Natural killer cell (primary cell): ENCODE data around the gene ZNF407. TPM values are rescaled to one million over a fixed set of nuclear protein-coding genes. Genes with fewer than 3 reads are reported as not detected.

Experiments used
- ATAC-seq, 3 donors: fragments of 150-1000 bp in 2 of 3; fragments of 200-7000 bp in 1 of 3; cut with Tn5 transposase; 1 replicate in 1 of 3; 2 replicates in 2 of 3; pipeline ENCODE4 v1.10.0; 2021; ENCODE audit warnings: mild to moderate bottlenecking in 2 of 3, moderate library complexity in 2 of 3
- DNase-seq, 2 donors: peaks; one replicate each; pipeline versions ENCODE4 v3.0.0 to v3.0.0-alpha.2; 2013 to 2021; ENCODE audit warnings: mixed read lengths in 1 of 2
- H3K27ac ChIP-seq: one replicate; pipeline ENCODE4 v1.5.1; 2013; ENCODE audit warnings: mild to moderate bottlenecking, low read length
- H3K27me3 ChIP-seq: one replicate; pipeline ENCODE4 v1.6.1; 2013; ENCODE audit warnings: low read length; ENCODE audit not compliant: control insufficient read depth, insufficient read depth
- H3K36me3 ChIP-seq: one replicate; pipeline ENCODE4 v1.6.1; 2013; ENCODE audit warnings: low read length; ENCODE audit not compliant: control insufficient read depth, insufficient read depth
- H3K4me1 ChIP-seq: one replicate; pipeline ENCODE4 v1.6.1; 2013; ENCODE audit warnings: low read length; ENCODE audit not compliant: control insufficient read depth, insufficient read depth
- H3K4me3 ChIP-seq: one replicate; pipeline ENCODE4 v1.5.1; 2013; ENCODE audit warnings: low read length
- H3K9me3 ChIP-seq: one replicate; pipeline ENCODE4 v1.6.1; 2013; ENCODE audit warnings: low read length; ENCODE audit not compliant: control insufficient read depth, insufficient read depth
- H3K27ac Mint-ChIP-seq, 2 donors: one replicate each; pipeline ENCODE4 v1.8.0; 2022; ENCODE audit warnings: mild to moderate bottlenecking in 2 of 2, mixed read lengths in 2 of 2, moderate library complexity in 1 of 2
- H3K27me3 Mint-ChIP-seq, 2 donors: one replicate each; pipeline ENCODE4 v1.8.0; 2022; ENCODE audit warnings: low read depth in 2 of 2, mixed read lengths in 2 of 2
- H3K36me3 Mint-ChIP-seq: one replicate; pipeline ENCODE4 v1.8.0; 2022; ENCODE audit warnings: mixed read lengths
- H3K4me1 Mint-ChIP-seq, 2 donors: one replicate each; pipeline ENCODE4 v1.8.0; 2022; ENCODE audit warnings: mixed read lengths in 2 of 2
- H3K4me3 Mint-ChIP-seq: one replicate; pipeline ENCODE4 v1.8.0; 2022; ENCODE audit warnings: mild to moderate bottlenecking, moderate library complexity, mixed read lengths
- H3K9me3 Mint-ChIP-seq, 2 donors: one replicate each; pipeline ENCODE4 v1.8.0; 2022; ENCODE audit warnings: mixed read lengths in 2 of 2
- WGBS: methylation state at CpG from one replicate; pipeline ENCODE4 v1.1.7; 2013; ENCODE audit warnings: missing lambda C conversion rate; ENCODE audit not compliant: insufficient coverage; 5-methylcytosine and 5-hydroxymethylcytosine counted together
- intact Hi-C: fragments of 100-400 bp; cut with micrococcal nuclease; formaldehyde crosslinking; loops from one replicate; pipeline ENCODE4 v1.14.2; 2022
- total RNA-seq, 4 donors: library from RNA; stranded (reverse); fragments of 120-200 nt in 1 of 4; gene quantifications; one replicate each; pipeline versions ENCODE4 v1.2.3 to v1.2.4, GENCODE V29; 2013 to 2022
- TF ChIP-seq, protein P1 (sequence below): fragments of 200-600 bp; IDR thresholded peaks from one replicate; pipeline ENCODE4 v1.8.0; 2022; ENCODE audit warnings: antibody characterized with exemption

The ZNF407 gene
- total RNA-seq, 3 donors from 2014 or later (not counting 1 experiment from before 2014, with no cell fraction given) = 28.4 to 36.7 (median 36.3) TPM

DNA sequence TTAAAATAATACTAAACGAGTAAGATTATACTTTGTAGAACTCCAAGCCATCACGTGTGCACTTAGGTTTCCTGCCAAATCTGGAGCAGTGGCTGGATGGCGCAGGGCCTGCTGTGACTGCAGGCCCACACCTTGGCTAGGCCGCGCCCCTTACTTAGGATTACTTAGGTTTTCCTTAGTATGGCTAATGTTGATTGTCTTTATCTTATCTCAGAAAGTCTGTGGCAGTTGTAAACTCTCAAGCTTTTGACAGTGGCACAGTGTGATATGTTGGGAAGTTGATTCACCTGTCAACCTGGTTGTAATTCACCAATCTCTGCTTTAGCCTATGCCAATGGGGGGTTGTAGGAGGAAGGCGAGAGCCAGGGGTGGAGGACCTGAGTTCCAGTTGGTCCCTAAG is 208.4 kb downstream of the ZNF407 start:
- peaks cover 0 to 5% of the 10 kb centered on the region in 2 donors for H3K4me1 Mint-ChIP-seq
- Histone ChIP-seq H3K4me1 (no peaks in the 10 kb centered on the region), H3K27me3 (no peaks in the 10 kb centered on the region), H3K36me3 (no peaks in the 10 kb centered on the region), H3K27ac (no peak overlapping the region), H3K4me3 (no peak overlapping the region), H3K9me3 (no peaks in the 10 kb centered on the region)
- no peak for ATAC-seq
- TF ChIP-seq, protein P1, sequence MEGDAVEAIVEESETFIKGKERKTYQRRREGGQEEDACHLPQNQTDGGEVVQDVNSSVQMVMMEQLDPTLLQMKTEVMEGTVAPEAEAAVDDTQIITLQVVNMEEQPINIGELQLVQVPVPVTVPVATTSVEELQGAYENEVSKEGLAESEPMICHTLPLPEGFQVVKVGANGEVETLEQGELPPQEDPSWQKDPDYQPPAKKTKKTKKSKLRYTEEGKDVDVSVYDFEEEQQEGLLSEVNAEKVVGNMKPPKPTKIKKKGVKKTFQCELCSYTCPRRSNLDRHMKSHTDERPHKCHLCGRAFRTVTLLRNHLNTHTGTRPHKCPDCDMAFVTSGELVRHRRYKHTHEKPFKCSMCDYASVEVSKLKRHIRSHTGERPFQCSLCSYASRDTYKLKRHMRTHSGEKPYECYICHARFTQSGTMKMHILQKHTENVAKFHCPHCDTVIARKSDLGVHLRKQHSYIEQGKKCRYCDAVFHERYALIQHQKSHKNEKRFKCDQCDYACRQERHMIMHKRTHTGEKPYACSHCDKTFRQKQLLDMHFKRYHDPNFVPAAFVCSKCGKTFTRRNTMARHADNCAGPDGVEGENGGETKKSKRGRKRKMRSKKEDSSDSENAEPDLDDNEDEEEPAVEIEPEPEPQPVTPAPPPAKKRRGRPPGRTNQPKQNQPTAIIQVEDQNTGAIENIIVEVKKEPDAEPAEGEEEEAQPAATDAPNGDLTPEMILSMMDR = no peak
- no peaks in the 10 kb centered on the region for H3K9me3 Mint-ChIP-seq
- no peaks in the 10 kb centered on the region for H3K36me3 Mint-ChIP-seq
- H3K27me3 Mint-ChIP-seq = no peaks in the 10 kb centered on the region
- H3K4me3 Mint-ChIP-seq = no peak overlapping the region
- no peak overlapping the region for H3K27ac Mint-ChIP-seq
- DNase-seq = no peak
- intact Hi-C loops = no loop called here
- 98% methylated on average over 6 of the region's 6 CpGs for WGBS

DNA sequence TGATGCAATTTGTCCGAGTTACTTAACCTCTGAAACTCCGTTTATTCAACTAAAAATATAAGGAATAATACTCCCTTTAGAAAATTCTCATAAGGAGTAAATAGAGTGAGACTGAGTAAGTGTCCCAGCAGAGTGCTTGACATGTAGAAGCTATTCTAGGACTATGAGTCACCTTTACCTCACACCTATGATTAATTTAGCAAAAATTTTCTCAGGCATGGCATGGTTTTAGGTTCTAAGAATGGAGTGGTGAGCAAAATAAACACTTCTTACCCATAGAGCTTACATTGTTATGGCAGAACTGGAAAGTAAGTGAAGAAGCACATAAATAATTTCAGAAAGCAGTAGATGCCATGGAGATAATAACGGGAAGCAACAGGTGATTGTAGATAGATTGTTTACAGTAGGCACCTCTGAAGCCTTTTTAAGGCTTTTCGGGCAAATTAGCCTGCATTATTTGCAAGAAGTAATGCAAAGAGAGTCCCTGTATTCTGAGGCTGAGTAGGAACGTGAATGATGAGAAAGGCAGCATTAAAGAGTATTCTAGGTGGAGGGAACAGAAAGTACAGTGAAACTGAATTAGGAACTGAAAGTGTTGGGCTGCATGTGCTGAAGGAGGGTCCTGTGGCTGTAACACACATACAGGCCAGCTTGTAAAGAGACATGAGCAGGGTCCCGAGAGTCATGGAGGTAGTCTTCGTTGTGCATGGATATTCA is 209.2 kb downstream of the ZNF407 start:
- 87% methylated on average over 5 of the region's 7 CpGs for WGBS
- H3K36me3 ChIP-seq = no peaks in the 10 kb centered on the region

DNA sequence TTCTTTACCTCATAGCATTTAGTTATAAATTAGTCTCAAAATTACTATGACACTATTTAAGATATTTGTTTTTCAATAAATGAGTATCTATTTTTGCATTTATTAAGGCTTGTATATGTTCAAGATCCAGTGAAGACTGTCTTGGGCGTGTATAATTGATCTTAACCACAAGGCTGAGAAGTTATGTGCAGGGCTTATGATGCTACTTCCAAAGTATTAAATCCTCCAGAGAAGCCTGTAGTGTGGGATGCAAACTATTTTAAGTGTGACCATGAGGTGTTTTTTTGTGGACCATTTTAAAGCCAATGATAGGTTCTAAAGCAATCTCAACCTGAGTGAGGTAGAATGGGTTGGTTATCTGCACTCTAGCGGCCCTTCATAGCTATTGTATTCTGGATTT is 219.9 kb downstream of the ZNF407 start:
- intact Hi-C loops = no loop called here
- Histone ChIP-seq H3K27ac (no peak overlapping the region), H3K36me3 (no peaks in the 10 kb centered on the region), H3K27me3 (no peaks in the 10 kb centered on the region), H3K4me1 (no peaks in the 10 kb centered on the region), H3K9me3 (no peaks in the 10 kb centered on the region), H3K4me3 (no peak overlapping the region)
- WGBS = 100% methylated on average over 2 of the region's 2 CpGs
- DNase-seq = no peak
- TF ChIP-seq, protein P1 = no peak
- Mint-ChIP-seq H3K36me3 (no peaks in the 10 kb centered on the region), H3K27me3 (no peaks in the 10 kb centered on the region), H3K4me1 (no peaks in the 10 kb centered on the region), H3K27ac (no peak overlapping the region), H3K9me3 (no peaks in the 10 kb centered on the region), H3K4me3 (no peak overlapping the region)
- no peak for ATAC-seq

More for the DNA sequence above, 209.2 kb downstream of the ZNF407 start:
- Mint-ChIP-seq H3K4me3 (no peak overlapping the region), H3K27me3 (no peaks in the 10 kb centered on the region), H3K36me3 (no peaks in the 10 kb centered on the region), H3K9me3 (no peaks in the 10 kb centered on the region), H3K4me1 (peaks cover 0 to 5% of the 10 kb centered on the region in 2 donors), H3K27ac (no peak overlapping the region)
- intact Hi-C loops = no loop called here
- Histone ChIP-seq H3K4me1 (no peaks in the 10 kb centered on the region), H3K27ac (no peak overlapping the region), H3K9me3 (no peaks in the 10 kb centered on the region), H3K4me3 (no peak overlapping the region), H3K27me3 (no peaks in the 10 kb centered on the region)
- no peak for ATAC-seq
- TF ChIP-seq, protein P1 = no peak
- no peak for DNase-seq
